Hepatocyte (in vitro differentiated cells): ENCODE measurements around the gene DENND1A.

Source experiments
- EZH2 ChIP-seq: fragments of 200-600 bp; sonication (generic); IDR thresholded peaks from 2 replicates; pipeline ENCODE4 v1.6.1; 2016; ENCODE audit warnings: antibody characterized with exemption, mild to moderate bottlenecking, borderline replicate concordance
- EZH2phosphoT487 ChIP-seq: fragments of 200-600 bp; sonication (generic); IDR thresholded peaks from one replicate; pipeline ENCODE4 v1.6.1; 2018; ENCODE audit warnings: antibody characterized with exemption, mild to moderate bottlenecking, low read depth, moderate library complexity; ENCODE audit not compliant: unreplicated experiment, severe bottlenecking
- TF ChIP-seq, protein P1 (sequence below): fragments of 200-600 bp; sonication (generic); IDR thresholded peaks from 2 replicates; pipeline ENCODE4 v1.5.1; 2016; ENCODE audit warnings: antibody characterized with exemption, mild to moderate bottlenecking; ENCODE audit not compliant: poor library complexity

DNA sequence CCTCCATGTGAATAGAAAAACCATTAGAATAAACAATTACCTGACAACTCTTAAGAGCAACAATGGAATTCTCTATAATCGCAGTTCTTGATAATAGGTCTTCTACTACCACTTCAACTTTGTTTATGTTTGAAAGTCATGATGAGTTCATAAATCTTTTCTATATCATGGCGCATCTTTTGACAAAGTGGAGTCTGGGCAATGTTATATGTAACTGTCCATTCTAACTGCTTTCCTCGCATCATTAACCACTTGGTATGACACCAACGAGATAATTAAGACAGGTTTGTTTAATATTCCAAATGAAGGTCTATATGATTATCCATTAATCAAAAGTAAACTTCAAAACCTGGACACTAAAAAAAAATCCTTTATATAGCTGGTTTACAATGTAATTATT is 272.0 kb downstream of the DENND1A start:
- TF ChIP-seq, protein P1, sequence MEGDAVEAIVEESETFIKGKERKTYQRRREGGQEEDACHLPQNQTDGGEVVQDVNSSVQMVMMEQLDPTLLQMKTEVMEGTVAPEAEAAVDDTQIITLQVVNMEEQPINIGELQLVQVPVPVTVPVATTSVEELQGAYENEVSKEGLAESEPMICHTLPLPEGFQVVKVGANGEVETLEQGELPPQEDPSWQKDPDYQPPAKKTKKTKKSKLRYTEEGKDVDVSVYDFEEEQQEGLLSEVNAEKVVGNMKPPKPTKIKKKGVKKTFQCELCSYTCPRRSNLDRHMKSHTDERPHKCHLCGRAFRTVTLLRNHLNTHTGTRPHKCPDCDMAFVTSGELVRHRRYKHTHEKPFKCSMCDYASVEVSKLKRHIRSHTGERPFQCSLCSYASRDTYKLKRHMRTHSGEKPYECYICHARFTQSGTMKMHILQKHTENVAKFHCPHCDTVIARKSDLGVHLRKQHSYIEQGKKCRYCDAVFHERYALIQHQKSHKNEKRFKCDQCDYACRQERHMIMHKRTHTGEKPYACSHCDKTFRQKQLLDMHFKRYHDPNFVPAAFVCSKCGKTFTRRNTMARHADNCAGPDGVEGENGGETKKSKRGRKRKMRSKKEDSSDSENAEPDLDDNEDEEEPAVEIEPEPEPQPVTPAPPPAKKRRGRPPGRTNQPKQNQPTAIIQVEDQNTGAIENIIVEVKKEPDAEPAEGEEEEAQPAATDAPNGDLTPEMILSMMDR, result no peak
- TF ChIP-seq EZH2phosphoT487 (no peak), EZH2 (no peak)
